ENCODE measurements around the gene MSS51.
A peak's percentile ranks its signal among the peaks of the same experiment; 100 is the strongest.
"Not testable (repeated sequence)": the region's sequence is repeated elsewhere in the genome, so short reads cannot be mapped to it uniquely, and the experiment has no call there.

Gene MSS51

DNA sequence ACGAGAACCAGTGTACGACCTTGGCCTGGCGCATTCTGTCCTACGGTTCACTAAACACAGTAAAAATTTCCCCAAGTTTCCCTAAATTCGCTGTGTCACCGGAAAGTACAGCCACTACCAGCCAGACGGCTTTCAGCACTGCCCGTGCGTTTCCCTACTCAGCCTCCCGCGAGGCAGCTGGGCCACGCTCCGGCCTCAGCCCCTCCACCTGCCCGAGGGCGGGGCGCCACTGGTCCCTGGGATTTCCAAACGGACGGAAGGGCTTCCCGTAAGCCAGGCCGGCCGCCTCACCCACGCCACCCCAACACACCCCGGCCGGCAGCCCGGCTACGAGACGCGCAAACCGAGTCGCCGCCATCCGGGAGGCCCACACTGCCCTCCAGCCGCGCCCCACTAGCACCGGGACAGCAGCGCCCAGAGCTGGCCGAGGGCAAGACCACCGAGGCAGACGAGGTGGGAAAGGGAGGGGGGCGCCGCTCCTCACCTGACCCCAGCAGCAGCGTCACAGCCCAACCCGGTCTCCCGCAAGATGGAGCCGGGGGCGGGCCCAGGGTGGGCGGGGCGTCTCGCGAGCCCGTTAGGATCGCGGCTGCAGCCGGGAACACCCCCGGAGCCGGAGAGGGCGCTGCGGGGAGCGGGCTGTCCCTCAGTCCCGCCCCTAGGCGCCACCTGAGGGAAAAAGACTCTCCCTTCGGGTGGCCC is 19.7 kb downstream of the MSS51 start, which contains the start of gene ANXA7:
ANXA7 (minus strand) TSS at position 531 of the 702 bp plus-strand sequence. CDS start 13,202 bp downstream, outside the sequence.
- DNase-seq, result peak; percentile 69

DNA sequence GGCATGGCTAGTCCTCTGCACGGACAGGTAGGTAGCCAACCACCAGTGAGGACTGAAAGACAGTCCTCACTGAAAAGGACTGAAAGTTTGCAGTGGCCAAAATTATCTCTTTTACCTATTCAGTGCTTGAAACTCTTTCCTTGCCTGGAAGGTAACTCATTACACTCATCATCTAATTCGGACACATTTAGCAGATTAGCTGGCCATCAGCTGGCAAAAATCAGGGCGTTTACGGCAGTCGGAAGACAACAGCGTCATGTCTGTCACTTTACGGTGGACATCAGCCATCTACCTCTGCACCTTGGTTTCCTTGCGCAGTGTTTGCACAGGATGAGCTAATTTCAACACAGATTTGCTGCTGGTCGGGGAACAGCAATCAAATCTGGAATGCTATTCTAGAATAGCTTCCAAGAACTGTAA is 20.2 kb downstream of the MSS51 start:
- DNase-seq, result peak; percentile 33

DNA sequence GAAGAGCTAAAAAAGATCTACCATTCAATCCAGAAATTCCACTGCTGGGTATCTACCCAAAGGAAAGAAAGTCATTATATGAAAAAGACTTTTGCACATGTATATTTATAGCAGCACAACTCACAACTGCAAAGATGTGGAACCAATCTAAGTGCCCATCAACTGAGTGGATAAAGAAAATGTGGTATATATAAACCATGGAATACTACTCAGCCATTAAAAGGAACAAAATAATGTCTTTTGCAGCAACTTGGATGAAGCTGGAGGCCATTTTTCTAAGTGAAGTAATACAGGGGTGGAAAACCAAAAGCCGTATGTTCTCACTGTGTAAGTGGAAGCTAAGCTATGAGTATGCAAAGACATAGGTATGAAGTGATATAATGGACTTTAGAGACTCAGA is 22.5 kb downstream of the MSS51 start:
- no peak for DNase-seq

DNA sequence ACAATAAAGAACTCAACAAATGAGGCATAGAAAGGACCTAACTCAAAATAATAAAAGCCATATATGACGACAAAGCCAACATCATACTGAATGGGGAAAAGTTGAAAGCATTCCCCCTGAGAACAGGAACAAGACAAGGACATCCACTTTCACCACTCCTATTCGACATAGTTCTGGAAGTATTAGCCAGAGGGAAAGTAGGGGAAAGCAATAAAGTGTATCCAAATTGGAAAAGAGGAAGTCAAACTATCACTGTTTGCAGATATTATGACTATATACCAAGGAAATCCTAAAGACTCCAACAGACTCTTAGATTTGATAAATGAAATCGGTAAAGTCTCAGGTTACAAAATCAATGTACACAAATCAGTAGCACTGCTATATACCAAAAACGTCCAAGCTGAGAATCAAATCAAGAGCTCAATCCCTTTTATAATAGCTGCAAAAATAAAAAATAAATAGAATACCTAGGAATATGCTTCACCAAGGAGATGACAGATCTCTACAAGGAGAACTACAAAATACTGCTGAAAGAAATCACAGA is 24.3 kb downstream of the MSS51 start:
- DNase-seq, result no peak

DNA sequence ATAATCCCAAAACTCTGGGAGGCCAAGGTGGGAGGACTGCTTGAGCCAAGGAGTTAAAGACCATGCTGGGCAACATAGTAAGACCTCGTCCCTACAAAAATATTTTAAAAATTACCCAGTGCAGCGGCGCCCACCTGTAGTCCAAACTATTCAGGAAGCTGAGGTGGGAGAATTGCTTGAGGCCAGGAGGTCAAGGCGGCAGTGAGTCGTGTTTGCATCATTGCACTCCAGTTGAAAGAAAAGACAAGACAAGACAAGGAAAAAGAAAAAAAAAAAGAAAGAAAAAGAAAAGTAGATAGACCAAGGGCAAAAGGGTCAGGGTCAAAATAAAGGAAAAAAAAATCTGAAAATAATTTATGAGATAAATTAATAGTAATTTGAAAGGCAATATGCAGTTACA is 25.3 kb downstream of the MSS51 start:
- no peak for DNase-seq

DNA sequence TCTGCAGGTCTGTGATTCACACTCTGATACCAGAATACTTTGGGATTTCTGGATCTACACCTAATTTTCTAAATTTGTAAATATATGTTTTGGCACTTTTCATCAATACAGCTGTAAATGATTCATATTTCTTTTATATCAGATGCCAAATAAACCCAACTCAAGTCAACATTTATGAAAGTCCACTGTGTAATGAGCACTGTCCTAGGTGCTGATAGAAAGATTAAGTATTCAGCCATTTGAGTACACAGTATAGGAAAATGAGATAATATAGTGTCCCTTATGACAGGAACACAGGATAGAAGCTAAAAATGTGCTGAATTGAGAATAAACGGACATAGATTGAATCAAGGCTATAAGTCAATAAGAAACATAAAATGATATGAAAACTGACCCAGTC is 25.9 kb downstream of the MSS51 start:
- no peak for DNase-seq

DNA sequence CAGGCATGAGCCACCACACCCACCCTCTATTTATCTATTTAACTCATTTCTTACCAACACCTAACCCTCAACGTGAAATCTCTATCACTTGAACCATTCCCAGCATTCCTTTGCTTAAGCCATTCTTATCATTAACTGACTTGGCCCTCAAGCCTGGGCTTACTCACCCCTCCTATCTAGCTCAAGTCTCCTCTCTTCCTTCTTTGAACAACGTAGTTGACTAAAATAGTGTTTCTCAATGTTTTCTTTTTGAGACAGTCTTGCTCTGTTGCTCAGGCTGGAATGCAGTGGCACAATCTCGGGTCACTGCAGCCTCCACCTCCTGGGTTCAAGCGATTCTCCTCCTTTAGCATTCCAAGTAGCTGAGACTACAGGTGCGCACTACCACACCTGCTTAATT is 26.5 kb downstream of the MSS51 start:
- DNase-seq, result no peak

DNA sequence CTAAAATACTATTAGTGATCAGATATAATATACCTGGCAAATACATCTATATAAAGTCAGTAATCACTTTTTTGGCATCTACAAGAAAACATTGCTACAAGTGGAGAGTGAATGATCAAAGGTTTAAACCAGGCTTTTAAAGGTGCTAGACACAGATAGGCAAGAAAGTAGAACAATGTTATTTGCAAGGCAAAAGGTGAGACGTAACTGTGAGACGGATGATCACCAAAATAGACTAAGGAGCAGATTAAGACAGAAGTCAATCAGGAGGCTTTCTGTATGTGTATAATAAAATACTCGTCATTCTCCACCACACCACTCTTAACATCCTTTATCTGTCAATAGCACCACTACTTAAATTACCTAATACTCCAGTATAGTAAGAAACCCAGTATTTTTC is 27.8 kb downstream of the MSS51 start:
- no peak for DNase-seq

DNA sequence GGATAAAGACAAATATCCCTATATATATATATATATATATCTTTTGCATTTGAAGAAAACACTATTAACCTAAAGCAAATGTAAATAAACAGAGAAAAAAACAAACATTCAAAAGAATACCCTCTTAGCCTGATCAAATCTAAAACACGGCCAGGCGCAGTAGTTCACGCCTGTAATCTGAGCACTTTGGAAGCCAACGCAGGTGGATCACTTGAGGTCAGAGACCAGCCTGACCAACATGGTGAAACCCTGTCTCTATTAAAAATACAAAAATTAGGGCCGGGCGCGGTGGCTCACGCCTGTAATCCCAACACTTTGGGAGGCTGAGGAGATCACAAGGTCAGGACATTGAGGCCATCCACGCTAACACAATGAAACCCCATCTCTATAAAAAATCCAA is 28.7 kb downstream of the MSS51 start:
- DNase-seq, result no peak

DNA sequence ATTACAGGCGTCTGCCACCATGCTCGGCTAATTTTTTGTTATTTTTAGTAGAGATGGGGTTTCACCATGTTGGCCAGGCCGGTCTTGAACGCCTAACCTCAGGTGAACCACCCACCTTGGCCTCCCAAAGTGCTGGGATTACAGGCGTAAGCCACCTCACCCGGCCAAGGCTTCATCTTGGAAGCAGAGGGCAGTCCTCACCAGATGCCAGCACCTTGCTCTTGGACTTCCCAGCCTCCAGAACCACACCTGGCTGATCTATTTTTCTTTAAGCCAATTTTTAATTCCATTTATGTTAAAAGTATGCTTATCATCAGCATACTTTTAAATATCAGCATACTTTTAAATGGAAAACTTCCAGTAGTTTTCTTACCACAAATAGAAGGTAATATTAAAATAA is 31.7 kb downstream of the MSS51 start:
- DNase-seq, result no peak

DNA sequence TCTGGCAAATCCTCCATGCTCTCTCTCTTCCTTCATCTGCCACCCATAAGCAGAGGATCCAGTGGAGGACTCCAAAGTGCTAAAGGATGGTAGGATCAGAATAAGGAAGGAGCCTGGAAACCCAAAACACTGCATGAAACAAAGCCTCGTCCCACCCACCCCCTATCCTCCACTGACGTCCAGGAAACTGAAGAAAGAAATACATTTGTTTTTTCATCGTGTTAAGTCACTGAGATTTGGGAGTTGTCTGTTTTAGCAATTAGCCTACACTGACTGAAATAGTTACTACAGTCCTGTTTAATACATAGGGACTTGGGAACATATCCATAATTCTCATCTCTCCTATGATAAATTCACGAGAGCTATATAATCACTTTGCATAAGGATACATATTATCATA is 34.3 kb downstream of the MSS51 start:
- no peak for DNase-seq

DNA sequence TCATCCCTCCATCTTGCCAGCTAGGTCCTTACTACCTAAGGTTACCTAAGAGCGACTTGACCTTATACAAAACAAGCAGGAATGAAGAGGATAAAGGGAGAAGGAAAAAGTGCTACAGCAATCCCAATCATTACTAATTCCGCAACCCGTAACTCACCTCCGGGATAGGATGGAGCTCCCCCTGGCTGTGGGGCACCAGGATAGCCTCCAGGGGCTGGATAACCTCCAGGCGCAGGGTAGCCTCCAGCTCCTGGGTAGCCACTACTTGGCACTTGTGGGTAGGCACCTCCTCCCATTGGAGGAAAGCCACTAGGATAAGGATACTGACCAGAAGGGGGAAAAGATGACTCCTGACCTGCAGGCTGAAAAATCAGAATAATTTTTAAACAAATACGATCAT is 35.3 kb downstream of the MSS51 start:
- no peak for DNase-seq

DNA sequence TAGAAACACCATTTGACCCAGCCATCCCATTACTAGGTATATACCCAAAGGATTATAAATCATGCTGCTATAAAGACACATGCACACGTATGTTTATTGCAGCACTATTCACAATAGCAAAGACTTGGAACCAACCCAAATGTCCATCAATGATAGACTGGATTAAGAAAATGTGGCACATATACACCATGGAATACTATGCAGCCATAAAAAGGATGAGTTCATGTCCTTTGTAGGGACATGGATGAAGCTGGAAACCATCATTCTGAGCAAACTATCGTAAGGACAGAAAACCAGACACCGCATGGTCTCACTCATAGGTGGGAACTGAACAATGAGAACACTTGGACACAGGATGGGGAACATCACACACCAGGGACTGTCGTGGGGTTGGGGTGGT is 39.0 kb downstream of the MSS51 start:
- not testable (repeated sequence) for DNase-seq

DNA sequence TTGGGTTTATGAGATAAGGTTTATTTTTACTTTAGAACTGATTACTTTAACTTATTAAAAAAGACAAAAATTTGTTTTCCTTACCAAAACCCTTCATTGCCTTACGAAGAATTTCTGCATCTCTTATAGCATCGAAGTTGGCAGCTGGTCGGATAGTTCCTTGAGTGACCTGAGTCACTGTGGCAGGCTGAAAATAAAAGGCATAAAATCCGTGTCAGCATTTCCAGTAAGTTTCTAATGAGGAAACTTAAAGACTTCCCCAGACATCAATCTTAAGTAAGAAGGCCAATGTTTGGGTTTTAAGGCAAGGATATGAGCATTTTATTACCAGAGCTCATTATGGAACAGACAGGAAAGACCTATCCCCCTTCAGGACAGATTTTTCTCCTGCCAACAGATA is 45.1 kb downstream of the MSS51 start:
- no peak for DNase-seq

DNA sequence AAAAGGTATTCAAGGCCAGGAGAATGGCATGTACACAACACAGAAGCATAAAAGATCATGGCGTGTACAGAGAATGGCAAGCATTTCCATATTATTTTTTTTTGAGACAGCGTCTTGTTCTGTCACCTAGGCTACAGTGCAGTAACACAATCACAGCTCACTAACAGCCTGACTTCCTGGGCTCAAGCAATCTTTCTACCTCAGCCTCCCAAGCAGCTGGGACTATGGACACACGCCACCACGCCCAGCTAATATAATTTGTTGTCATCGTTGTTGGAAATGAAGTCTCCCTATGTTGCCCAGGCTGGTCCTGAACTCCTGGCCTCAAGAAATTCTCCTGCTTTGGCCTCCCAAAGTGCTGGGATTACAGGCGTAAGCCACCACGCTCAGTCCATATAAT is 46.8 kb downstream of the MSS51 start:
- no peak for DNase-seq

DNA sequence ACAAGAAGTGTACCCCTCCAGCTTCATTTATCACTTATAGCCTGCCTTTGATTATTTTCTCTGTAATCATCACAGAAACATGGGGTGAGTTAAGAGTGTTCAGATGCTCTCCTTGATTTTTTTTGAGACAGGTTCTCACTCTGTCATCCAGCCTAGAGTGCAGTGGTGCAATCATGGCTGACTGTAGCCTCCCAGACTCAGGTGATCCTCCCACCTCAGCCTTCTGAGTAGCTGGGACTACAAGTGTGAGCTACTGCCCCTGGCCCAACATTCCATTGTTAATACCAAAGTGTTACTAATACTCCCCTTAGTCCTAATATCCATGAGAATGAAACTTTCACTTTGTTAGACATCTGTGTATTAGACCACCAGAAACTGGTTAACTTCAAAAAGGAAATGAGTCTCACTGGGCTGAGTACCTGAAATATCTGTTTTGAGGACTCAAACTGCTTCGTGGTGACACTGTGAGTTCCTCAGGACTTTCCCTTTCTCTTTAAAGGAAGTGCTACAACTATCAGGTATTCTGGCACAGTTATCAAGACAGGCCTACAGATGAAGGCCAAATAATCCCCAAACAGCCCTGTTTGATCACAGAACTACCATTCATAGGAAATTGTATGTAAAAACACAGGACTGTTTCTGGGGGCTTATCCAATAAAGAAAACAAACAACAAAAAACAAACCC is 54.2 kb downstream of the MSS51 start:
- DNase-seq, result no peak

DNA sequence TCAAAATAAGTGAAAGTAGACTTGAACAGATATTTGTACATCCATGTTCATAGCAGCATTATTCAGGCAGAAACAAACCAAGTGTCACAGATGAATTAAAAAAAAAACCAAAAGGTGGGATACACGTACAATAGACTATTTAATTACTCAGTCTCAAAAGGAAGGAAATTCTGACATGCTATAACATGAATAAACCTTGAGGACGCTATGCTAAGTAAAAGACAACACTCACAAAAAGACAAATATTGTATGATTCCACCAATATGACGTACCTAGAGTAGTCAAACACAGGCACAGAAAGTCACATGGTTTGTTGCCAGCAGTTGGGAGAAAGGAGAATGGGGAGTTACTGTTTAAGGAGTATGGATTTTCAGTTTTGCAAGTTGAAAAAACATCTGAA is 56.7 kb downstream of the MSS51 start:
- DNase-seq, result no peak

Measured in GOT3 (cell line).